ENCODE measurements around the gene LCE7A. TPM values are rescaled to one million over a fixed set of nuclear protein-coding genes. Genes with fewer than 3 reads are reported as not detected.

The LCE7A gene
- not detected for polyA plus RNA-seq (ENCODE audit: insufficient read length in 4 of 4)

DNA sequence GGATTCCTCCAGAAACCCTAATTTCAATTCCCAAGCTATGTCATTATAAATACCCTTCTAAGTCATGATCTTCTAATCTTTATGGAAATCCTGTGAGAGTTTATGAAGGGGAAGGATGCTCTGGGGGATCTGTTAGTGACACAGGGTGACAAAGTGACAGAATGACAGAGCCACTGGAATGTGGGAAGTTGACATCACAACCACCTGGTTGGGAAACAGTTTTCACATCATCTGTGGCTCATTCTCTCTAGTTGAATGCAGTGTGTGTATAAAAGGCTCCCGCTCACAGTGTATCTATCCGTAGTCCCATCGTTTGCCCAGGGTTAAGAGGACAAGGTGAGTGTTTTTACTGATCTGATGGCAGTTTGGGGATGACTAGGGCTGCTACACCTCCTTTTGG is at the start of gene LCE7A:
LCE7A (plus strand) TSS at position 301 of the 400 bp plus-strand sequence. CDS start 702 bp downstream, outside the sequence.
- DNase-seq (ENCODE audit: low read depth in 4 of 4, low spot score in 3 of 4) = no peak

- DNase-seq (ENCODE audit: low read depth in 4 of 4, low spot score in 3 of 4) = no peak
Observed at GRCh38 chr1:152811050-152811449, 48.7 kb upstream of the LCE7A start.

DNA sequence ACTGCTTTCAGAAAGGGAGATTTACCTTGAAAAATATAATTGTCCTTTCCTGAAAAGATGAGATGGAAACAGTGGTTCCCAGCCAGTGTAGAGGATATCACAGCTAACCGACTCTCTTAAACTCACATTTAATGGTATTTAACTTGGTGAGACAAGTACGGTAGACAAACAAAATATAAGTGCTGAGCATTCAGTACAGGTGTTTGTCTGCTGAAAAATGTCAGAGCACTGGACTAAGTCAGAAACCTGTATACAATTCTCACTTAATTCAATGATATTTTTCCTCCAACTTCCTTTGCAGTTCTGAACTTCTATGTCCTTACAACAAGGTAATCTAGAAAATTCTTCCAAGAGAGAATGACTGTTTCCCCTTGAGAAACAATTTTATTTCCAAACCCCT is 48.1 kb upstream of the LCE7A start, which contains the start of gene LCE1B:
LCE1B (plus strand) TSS at position 301 of the 400 bp plus-strand sequence. CDS start 476 bp downstream, outside the sequence.
- DNase-seq (ENCODE audit: low read depth in 4 of 4, low spot score in 3 of 4) = no peak

DNA sequence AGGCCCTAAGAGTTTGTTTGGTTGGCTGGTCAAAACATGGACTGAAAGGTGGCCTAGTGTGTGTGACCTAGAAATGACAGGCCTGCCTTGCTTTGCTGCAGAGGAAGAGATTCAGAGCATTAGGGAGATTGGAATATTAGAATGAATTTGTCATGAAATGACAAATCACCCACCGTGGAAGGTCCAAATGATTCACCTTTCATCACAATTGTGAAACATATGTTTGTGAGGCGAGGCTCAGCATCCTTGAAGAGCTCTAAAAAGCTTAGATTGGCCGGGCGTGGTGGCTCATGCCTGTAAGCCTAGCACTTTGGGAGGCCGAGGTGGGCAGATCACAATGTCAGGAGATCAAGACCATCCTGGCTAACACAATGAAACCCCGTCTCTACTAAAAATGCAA is 42.5 kb upstream of the LCE7A start:
- DNase-seq (ENCODE audit: low read depth in 4 of 4, low spot score in 3 of 4) = no peak

GRCh38 chr1:152823294-152823693 is 36.5 kb upstream of the LCE7A start:
- no peak for DNase-seq (ENCODE audit: low read depth in 4 of 4, low spot score in 3 of 4)

DNA sequence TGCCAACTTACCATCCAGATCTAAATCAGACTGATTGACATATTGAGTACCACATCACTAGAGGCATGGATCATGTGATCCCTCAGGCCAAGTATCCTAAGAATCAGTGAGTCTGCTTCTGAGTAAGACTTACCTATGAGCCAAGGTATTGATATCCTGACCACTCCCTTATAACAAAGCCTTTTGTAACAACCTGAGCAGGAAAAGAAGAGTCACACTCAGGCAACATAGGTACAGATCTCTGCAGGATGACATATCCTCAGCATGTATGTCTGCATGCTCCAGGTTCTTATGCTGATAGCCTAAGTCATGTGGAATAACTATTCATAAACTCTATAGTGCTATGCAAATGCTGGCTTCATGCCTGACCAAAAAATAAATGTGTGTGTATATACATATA is 34.8 kb upstream of the LCE7A start:
- no peak for DNase-seq (ENCODE audit: low read depth in 4 of 4, low spot score in 3 of 4)

- no peak for DNase-seq (ENCODE audit: low read depth in 4 of 4, low spot score in 3 of 4)
Observed at GRCh38 chr1:152827173-152827572, 32.6 kb upstream of the LCE7A start, which contains the start of gene LCE1A. Gene LCE1A (plus strand): TSS chr1:152827473. CDS start chr1:152827473, 0 bp downstream.

- DNase-seq (ENCODE audit: low read depth in 4 of 4, low spot score in 3 of 4) = no peak
Observed at GRCh38 chr1:152836870-152837269, 22.9 kb upstream of the LCE7A start.

DNA sequence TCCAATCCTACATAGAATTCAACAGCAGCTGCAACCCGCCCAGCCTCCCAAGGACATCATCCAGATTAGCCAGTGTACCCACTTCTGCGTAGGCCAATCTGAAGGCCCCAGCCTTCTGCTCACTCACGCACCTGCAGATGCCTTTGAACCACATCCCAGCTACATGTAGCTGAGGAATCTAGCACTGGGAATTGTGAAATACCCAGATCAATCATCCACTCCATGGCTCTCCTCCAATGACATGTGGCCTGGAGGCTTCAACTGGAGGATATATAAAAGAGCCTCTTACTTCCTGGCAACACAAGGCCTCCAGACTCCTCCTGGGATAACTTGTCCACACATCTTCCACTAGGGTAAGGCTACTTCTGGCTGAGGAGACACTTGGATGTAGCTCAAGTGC is 17.2 kb upstream of the LCE7A start, which contains the start of gene LCE6A:
LCE6A (plus strand) TSS at position 301 of the 400 bp plus-strand sequence. CDS start 665 bp downstream, outside the sequence.
- DNase-seq (ENCODE audit: low read depth in 4 of 4, low spot score in 3 of 4) = no peak

GRCh38 chr1:152855661-152856060 is 4.1 kb upstream of the LCE7A start:
- no peak for DNase-seq (ENCODE audit: low read depth in 4 of 4, low spot score in 3 of 4)

DNA sequence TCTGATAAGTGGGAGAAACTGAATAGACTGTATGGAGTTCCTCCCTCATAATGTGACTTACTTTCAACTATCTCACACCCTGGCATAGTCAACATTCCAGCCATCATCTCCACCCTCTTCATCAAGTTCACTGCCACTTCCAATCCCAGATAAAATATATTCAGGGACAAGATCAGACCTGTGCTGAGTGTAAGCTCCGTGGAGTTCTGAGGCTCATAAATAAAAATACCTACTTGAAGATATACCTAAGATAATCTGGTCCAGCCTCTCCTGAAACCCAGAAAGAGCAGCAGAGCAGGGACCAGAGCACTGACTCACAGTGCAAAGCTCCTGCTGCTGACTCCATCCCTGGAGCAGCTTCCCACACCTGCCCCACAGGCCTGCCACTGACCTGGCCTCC is 1.7 kb upstream of the LCE7A start:
- no peak for DNase-seq (ENCODE audit: low read depth in 4 of 4, low spot score in 3 of 4)

GRCh38 chr1:152860129-152860528 is 333 bp downstream of the LCE7A start:
- DNase-seq (ENCODE audit: low read depth in 4 of 4, low spot score in 3 of 4) = no peak

GRCh38 chr1:152861374-152861773 is 1.6 kb downstream of the LCE7A start:
- no peak for DNase-seq (ENCODE audit: low read depth in 4 of 4, low spot score in 3 of 4)

- DNase-seq (ENCODE audit: low read depth in 4 of 4, low spot score in 3 of 4) = no peak
Observed at GRCh38 chr1:152864443-152864842, 4.6 kb downstream of the LCE7A start.

GRCh38 chr1:152866321-152866720 is 6.5 kb downstream of the LCE7A start:
- DNase-seq (ENCODE audit: low read depth in 4 of 4, low spot score in 3 of 4) = no peak

- DNase-seq (ENCODE audit: low read depth in 4 of 4, low spot score in 3 of 4) = peak; percentile 35 to 48 (median 42)
Observed at GRCh38 chr1:152869808-152870419, 10.1 kb downstream of the LCE7A start.

DNA sequence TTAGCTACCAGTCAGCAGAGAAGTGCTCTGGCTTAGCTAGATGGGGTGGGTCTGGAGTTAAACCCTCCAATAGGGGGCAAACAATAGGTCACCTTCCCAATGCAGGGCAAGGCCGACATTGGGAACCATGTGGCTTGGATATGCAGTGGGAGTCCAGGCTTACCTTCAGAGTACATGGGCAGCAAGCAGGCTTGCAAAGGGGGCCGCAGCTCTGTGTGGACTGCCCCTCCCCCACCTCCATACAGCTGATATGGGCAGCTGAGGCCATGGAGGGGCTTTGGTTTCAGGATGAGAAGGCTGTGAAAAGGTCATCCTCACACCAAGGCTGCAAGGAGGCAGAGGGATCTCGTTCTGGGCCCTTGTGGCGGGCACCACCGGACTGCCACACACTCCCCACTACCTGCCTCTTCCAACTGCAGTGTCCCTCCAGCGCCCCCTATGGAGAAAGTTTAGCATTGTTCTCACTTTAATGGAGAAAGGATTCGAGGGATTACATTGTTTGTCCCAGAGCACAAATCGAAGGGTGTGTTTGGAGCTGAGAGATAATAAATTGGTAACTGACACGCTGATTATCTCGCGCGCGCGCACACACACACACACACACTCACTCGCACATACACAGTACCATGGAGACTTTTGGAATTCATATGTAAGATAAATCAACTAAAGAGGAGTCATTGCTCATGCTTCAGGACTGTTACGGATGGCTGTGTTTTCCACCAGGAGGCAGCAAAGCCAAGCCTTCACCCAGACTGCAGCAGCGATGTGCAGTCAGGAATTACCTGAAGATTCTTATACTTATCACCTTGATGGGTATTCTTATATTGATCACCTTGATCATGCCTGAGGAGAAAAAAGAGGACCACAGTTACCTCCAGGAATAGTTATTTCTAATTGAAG is 11.3 kb downstream of the LCE7A start:
- peak in 2 of 4 donors; percentile 4 to 7 for DNase-seq (ENCODE audit: low read depth in 4 of 4, low spot score in 3 of 4)

DNA sequence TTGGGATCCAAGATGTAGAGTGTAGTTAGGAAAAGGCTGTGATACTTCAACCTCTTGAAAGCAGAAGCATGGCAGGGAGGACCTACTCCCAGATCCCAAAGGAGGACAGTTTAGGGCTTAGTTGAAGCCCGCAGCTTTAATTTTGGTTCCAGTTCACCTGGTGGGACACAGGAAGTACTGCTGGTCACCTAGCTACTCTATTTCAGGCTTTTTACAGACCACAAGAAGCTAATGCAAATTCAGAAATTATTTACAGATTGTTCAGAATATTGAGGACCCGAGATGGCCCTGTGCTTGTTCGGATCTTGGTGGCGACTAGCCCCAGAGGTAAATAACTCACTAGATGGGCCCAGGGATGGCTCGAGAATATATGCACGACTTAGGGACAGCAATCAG is 11.9 kb downstream of the LCE7A start:
- no peak for DNase-seq (ENCODE audit: low read depth in 4 of 4, low spot score in 3 of 4)

GRCh38 chr1:152873495-152873894 is 13.7 kb downstream of the LCE7A start:
- no peak for DNase-seq (ENCODE audit: low read depth in 4 of 4, low spot score in 3 of 4)

DNA sequence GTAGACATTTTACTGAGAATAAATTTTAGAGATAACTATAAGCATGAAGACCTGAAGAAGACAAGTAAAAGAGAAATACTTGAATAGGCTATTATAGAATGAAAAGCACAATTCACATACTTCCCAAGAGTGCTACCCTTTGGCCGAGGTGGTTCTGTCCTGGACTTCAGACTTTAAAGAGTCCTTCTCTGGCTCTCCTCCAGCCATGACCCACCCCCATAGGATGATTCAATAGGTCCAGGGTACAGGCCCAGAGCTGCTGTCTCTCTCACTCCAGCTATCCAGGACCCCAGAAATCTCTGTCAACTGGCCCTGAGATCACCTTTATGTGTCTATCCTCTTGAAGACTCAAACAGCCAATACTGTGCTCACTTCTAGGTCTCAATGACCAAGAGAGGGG is 17.0 kb downstream of the LCE7A start:
- no peak for DNase-seq (ENCODE audit: low read depth in 4 of 4, low spot score in 3 of 4)

- no peak for DNase-seq (ENCODE audit: low read depth in 4 of 4, low spot score in 3 of 4)
Observed at GRCh38 chr1:152878042-152878441, 18.2 kb downstream of the LCE7A start, which contains the start of gene SMCP. Gene SMCP (plus strand): TSS chr1:152878322. CDS start chr1:152884423, 6,101 bp downstream.

All from right renal pelvis (tissue), 4 donors.